GM18526 (cell line): Measurements from ENCODE around the gene PIWIL1.

Experiments
- POLR2A ChIP-seq: IDR thresholded peaks from 3 replicates; pipeline ENCODE4 v1.6.1; 2011; ENCODE audit not compliant: insufficient read length; ENCODE audit errors: extremely low read depth

PIWIL1 gene

GRCh38 chr12:130334399-130334798 lies 3.3 kb upstream of the PIWIL1 start:
- TF ChIP-seq POLR2A, result no peak

GRCh38 chr12:130334937-130335336 lies 2.8 kb upstream of the PIWIL1 start:
- no peak for TF ChIP-seq POLR2A

- no peak for TF ChIP-seq POLR2A
Observed at GRCh38 chr12:130335517-130336392, 1.9 kb upstream of the PIWIL1 start.

DNA sequence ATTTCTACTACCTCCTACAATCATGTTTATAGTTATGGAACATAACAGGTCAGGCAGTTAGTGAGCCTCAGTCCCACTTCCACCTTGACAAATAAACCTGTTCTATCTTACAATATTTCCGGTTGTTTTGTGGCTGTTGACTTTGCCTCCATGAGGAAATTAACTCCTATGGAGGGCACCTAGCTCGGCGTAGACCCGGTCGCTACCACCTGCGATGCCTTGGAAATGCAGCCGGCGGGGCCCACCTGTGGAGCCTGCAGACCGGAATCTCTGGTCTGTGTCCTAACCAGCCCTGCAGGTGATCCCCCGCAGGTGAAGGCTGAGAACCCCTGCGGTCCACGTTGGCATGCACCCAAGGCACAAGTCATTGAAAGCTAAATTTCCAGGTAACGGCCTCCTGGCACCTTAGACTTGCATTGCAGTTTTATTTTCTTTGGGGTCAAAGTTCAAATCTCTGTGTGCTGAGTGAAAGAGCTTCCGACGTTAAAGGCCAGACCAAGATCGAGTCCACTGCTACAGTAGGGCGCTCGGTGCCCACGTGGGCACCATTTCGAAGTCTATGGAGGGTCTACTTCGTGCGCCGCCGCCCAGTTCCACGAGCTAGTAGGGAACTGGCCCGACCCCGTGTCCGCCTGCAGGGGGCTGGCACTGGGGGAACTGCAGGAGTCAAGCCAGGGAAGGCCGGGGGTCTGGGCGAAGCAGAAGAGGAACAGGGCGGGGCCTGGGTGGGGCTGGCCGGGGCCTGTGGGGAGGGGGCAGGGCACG lies 782 bp upstream of the PIWIL1 start:
- TF ChIP-seq POLR2A, result no peak

DNA sequence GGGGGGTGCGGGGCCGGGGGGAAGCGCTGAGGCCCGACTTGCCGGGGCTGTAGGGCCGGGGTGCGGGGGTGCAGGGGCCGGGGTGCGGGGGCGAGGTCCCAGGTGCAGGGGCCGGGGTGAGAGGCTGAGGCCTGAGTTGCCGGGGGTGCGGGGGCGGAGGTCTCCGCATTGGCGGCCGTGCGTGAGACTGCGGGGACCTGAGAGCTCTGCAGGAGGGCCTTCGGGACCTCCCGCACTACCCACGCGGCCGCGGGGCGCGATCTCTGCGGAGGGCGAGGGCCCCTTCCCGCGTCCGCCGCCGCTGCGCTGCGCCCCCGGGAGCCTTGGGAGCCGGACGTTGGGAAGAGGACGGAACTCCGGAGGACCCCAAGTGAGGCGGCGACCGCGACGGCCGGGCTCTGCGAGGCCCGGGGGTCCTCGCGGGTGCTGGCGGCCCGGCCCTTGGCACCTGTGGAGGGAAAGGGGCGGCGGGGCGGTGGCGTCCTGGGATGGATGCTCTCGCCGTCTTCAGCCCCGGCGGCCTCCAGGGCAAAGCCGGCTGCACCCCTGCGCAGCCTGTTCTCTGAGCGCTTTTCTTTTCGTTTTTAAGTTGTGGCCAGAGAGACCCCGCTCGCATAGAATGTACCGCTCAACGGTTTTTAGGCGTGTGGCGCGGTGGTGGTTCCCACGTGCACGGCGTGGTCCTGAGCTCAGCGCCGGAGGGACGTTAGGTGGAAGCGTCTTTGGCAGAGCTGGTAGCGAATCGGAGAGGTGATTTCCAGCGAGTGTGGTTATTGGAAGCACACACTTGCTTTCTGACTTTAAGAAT lies 1.3 kb downstream of the PIWIL1 start:
- TF ChIP-seq POLR2A, result no peak

- no peak for TF ChIP-seq POLR2A
Observed at GRCh38 chr12:130339951-130340350, 2.3 kb downstream of the PIWIL1 start.

- no peak for TF ChIP-seq POLR2A
Observed at GRCh38 chr12:130342442-130342841, 4.8 kb downstream of the PIWIL1 start.

DNA sequence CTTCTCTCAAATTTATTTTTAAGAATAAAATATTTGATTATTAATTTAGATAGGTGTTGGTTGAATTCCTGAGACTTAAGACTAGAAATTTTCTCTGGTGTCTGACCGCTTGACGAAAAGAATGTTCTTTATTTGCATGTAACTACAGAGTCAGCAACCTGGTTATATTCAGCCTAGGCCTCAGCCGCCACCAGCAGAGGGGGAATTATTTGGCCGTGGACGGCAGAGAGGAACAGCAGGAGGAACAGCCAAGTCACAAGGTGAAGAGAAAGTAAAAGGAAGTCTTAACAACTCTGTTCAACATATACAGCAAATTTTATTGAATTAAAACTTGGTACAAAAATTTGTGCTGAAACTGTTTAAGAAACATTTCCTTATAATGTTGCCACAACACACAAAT lies 5.2 kb downstream of the PIWIL1 start:
- TF ChIP-seq POLR2A, result no peak

DNA sequence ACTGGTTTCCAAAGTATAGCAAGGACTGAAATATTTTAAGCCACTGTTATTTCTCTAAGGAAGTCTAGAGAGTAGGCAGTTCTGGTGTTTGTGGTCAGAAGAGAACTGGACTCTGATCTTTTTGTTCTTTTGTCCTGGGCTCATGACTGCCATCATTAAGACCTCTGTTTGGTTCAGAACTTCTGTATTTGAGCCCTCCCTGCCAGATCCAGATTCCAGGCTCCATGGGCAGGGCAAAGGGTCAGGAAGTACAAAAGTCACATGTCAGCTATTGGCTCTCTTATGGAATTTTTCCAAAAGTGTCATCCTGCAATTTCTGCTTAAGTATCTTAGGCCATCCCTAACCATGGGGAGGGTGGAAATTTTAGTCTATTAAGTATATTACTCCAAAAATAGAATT lies 6.8 kb downstream of the PIWIL1 start:
- no peak for TF ChIP-seq POLR2A

GRCh38 chr12:130345292-130345691 lies 7.6 kb downstream of the PIWIL1 start:
- TF ChIP-seq POLR2A, result no peak

GRCh38 chr12:130347588-130347987 lies 9.9 kb downstream of the PIWIL1 start:
- no peak for TF ChIP-seq POLR2A

- no peak for TF ChIP-seq POLR2A
Observed at GRCh38 chr12:130350715-130351114, 13.0 kb downstream of the PIWIL1 start.

DNA sequence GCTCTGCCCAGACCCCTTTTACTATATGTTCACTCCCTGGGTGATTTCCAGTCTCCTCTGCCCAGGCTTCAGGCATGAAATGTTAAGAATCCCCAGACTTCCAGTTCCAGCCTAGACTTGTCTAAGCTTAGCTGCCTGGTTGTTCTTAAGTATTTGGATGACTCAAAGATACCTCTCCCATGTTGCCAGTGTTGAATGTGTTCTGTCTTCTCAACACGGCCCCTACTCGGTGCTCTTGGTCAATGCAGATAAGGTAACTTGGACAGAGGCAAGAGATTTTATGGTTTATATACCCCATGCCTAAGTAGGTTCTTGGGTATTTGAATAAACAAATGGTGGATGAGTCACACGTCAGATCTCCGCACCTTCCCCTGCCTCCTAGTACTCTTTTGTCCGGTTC lies 13.6 kb downstream of the PIWIL1 start:
- TF ChIP-seq POLR2A, result no peak

DNA sequence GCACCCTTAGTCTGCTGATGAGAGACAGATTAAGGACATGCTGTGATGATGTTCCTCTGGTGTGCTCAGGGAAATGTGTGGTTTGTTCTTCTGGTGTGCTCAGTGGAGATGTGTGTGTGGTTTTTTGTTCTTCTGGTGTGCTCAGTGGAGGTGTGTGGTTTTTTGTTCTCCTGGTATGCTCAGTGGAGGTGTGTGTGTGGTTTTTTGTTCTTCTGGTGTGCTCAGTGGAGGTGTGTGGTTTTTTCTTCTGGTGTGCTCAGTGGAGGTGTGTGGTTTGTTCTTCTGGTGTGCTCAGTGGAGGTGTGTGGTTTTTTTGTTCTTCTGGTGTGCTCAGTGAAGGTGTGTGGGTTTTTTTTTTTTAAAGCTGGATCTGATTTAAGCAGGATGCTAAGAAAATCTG lies 15.4 kb downstream of the PIWIL1 start:
- no peak for TF ChIP-seq POLR2A

- no peak for TF ChIP-seq POLR2A
Observed at GRCh38 chr12:130354407-130354806, 16.7 kb downstream of the PIWIL1 start.
